Heart right ventricle (tissue), 16 donors: ENCODE data around the gene KCNQ1. TPM values are rescaled to one million over a fixed set of nuclear protein-coding genes. Genes with fewer than 3 reads are reported as not detected.

Experiments used
- ATAC-seq, 8 donors: fragments of 200-7000 bp; cut with Tn5 transposase; one replicate each; pipeline ENCODE4 v1.9.1; 2020; ENCODE audit warnings: mild to moderate bottlenecking in 8 of 8, moderate library complexity in 8 of 8, moderate number of reproducible peaks in 1 of 8
- DNase-seq, 2 donors: peaks; one replicate each; pipeline ENCODE4 v3.0.0-alpha.2; 2020
- H3K27ac ChIP-seq, 10 donors: fragments of 200-600 bp; sonication (generic) in 2 of 10; one replicate each; pipeline versions ENCODE4 v1.5.0 to v1.8.0; 2020 to 2022; ENCODE audit warnings: mild to moderate bottlenecking in 3 of 10
- H3K27me3 ChIP-seq, 7 donors: fragments of 200-600 bp; one replicate each; pipeline ENCODE4 v1.8.0; 2021 to 2022; ENCODE audit warnings: mild to moderate bottlenecking in 2 of 7
- H3K36me3 ChIP-seq, 9 donors: fragments of 200-600 bp; sonication (generic) in 1 of 9; one replicate each; pipeline versions ENCODE4 v1.5.0 to v1.8.0; 2020 to 2022; ENCODE audit warnings: mild to moderate bottlenecking in 2 of 9
- H3K4me1 ChIP-seq, 9 donors: fragments of 200-600 bp; sonication (generic) in 1 of 9; one replicate each; pipeline versions ENCODE4 v1.5.0 to v1.8.0; 2020 to 2022; ENCODE audit warnings: mild to moderate bottlenecking in 4 of 9
- H3K4me3 ChIP-seq, 10 donors: fragments of 200-600 bp; sonication (generic) in 2 of 10; one replicate each; pipeline versions ENCODE4 v1.5.0 to v1.8.0; 2020 to 2022; ENCODE audit warnings: mild to moderate bottlenecking in 7 of 10, moderate library complexity in 2 of 10
- H3K9me3 ChIP-seq, 11 donors: fragments of 200-600 bp in 10 of 11; sonication (generic) in 2 of 11; one replicate each; pipeline versions ENCODE4 v1.5.0 to v1.8.0; 2013 to 2022; ENCODE audit warnings: mild to moderate bottlenecking in 2 of 11, control low read depth in 1 of 11, moderate library complexity in 1 of 11
- WGBS, 2 donors: extraction: QIAGEN DNeasy Blood & Tissue Kit; methylation state at CpG; one replicate each; pipeline ENCODE4 v1.1.7; 2013; ENCODE audit warnings: inconsistent platforms in 1 of 2; 5-methylcytosine and 5-hydroxymethylcytosine counted together
- intact Hi-C, 10 donors: fragments of 100-400 bp; cut with DNase I; formaldehyde crosslinking; loops; one replicate each; pipeline versions ENCODE4 v1.11.1 to v1.14.2; 2022
- polyA plus RNA-seq, 2 donors: library from polyadenylated mRNA; stranded (reverse); fragments of 200-250 nt; gene quantifications; one replicate each; pipeline ENCODE4 v1.2.3, GENCODE V29; 2013
- total RNA-seq, 10 donors: library from RNA; stranded (reverse); fragmentation: NEBNext Ultra II Directional in 3 of 10; extraction: Animal tissue kit (Norgen Biotek cat#: 25700) in 3 of 10; gene quantifications; one replicate each; pipeline versions ENCODE4 v1.2.1 to v1.2.4, GENCODE V29; 2021 to 2023
- TF ChIP-seq, protein P1 (sequence below), 9 donors: fragments of 200-600 bp; sonication (generic) in 2 of 9; IDR thresholded peaks; one replicate each; pipeline versions ENCODE4 v1.5.0 to v1.8.0; 2021 to 2022; ENCODE audit warnings: antibody characterized with exemption in 9 of 9, mild to moderate bottlenecking in 5 of 9, moderate library complexity in 1 of 9
- donor health status: Arrhythmogenic right ventricular cardiomyopathy.
- donor health status: ischemic (EF 13 %, LVEDD 7.1; RV severe dilation, severe dysfunction).
- donor health status: healthy with polysubstance abuse.
- donor health status: DM: no; HTN: yes; CAD: no.
- donor health status: DM: no; HTN: no; CAD: no.
- donor health status: ischemic (EF 25% LVEDD 6.9; RV normal size, moderate dysfunction).
- donor health status: ischemic (EF 25% LVEDD 5.7; RV mildly dilated, moderate dysfunction).
- donor health status: healthy.
- donor health status: DM: yes; HTN: yes; CAD: no.
- donor health status: Ischemic cardiomyopathy.
- donor health status: ischemic (EF 35%, LVEDD 5.7; RV mildly dilated, moderate dysfunction).
- donor health status: nonischemic (EF 11% LVEDD 7.7; RV severe dilation, severe dysfunction).
- donor health status: DM: yes; HTN: yes; CAD: no.
- donor health status: PGD.
- donor health status: ischemic (EF 29% LVEDD 5.4; RV normal size, mild dysfunction).
- donor health status: nonischemic (EF 23%, LVEDD 6.1; RV moderate dilation, normal function).

The KCNQ1 gene
- total and polyA plus RNA-seq, 12 donors, result 19.9 to 48.2 (median 33.7) TPM

DNA sequence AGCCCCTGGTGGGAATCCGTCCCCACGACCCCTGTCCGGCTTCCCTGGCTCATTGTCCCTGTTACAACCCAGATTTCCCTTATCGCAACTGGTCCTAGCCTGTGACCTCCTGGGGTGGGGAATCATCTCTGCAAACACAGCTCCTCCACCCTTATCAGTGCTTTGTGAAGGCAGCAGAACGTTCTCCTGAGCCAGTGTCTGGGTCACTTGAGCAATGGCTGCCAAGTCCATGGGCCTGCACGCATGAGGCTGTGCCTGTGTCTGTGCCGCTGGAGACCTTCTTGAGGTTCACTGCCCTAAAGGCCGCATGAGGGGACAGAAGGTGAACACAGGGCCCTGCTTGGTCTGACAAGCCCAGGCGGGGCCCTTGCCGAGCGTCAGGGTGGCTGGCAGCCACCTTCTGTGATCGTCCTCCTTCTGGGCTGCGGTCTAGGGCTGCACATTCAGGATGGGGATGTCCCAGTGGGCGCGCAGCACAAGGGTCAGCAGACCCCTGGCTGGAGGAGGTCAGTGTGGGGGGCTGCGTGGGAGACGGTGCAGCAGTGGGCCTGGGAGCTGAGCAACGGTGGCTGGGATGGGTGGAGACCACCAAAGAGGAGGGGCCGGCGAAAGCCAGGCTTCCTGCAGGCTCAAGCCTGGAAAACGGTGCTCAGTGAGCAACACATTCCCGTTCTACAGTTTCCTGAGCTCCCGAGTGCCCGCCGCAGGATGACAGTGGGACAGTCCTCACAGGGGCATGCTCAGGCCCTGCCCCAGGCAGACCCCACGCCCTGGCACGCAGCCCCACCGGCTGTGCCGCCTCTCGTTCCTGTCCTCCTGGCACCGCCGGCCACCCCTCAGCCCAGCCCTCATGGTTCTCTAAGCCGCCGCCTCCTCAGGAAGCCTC is 366.6 kb downstream of the KCNQ1 start:
- peak in 1 of 2 donors; percentile 26 for DNase-seq
- Histone ChIP-seq H3K27ac (peak overlapping the region; percentile 39 to 90 (median 78)), H3K36me3 (no peaks in the 10 kb centered on the region), H3K9me3 (peaks cover 0 to 10% (median 0%) of the 10 kb centered on the region in 11 donors), H3K4me1 (peaks cover 6 to 50% (median 40%) of the 10 kb centered on the region in 9 donors), H3K27me3 (no peaks in the 10 kb centered on the region), H3K4me3 (peak overlapping the region in 7 of 10 donors; percentile 16 to 40 (median 34))
- WGBS, 2 donors, result 63 to 68% methylated on average over 34 of the region's 34 CpGs
- peak; percentile 11 to 56 (median 34) for ATAC-seq
- TF ChIP-seq, protein P1, sequence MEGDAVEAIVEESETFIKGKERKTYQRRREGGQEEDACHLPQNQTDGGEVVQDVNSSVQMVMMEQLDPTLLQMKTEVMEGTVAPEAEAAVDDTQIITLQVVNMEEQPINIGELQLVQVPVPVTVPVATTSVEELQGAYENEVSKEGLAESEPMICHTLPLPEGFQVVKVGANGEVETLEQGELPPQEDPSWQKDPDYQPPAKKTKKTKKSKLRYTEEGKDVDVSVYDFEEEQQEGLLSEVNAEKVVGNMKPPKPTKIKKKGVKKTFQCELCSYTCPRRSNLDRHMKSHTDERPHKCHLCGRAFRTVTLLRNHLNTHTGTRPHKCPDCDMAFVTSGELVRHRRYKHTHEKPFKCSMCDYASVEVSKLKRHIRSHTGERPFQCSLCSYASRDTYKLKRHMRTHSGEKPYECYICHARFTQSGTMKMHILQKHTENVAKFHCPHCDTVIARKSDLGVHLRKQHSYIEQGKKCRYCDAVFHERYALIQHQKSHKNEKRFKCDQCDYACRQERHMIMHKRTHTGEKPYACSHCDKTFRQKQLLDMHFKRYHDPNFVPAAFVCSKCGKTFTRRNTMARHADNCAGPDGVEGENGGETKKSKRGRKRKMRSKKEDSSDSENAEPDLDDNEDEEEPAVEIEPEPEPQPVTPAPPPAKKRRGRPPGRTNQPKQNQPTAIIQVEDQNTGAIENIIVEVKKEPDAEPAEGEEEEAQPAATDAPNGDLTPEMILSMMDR (IDR thresholded peaks at IDR 0.05), result no peak
- intact Hi-C loops, result no loop called here

GRCh38 chr11:2812371-2812991 is 367.7 kb downstream of the KCNQ1 start:
- H3K9me3 ChIP-seq, result peaks cover 0 to 14% (median 0%) of the 10 kb centered on the region in 11 donors
- TF ChIP-seq, protein P1 (IDR thresholded peaks at IDR 0.05), result no peak
- peaks cover 6 to 40% (median 31%) of the 10 kb centered on the region in 9 donors for H3K4me1 ChIP-seq
- H3K27ac ChIP-seq, result peak overlapping the region; percentile 39 to 90 (median 78)
- 35% methylated on average over 17 of the region's 17 CpGs for WGBS, 2 donors
- peak; percentile 54 to 72 for DNase-seq
- no peaks in the 10 kb centered on the region for H3K27me3 ChIP-seq
- peak; percentile 69 to 87 (median 81) for ATAC-seq
- H3K4me3 ChIP-seq, result peak overlapping the region in 8 of 10 donors; percentile 14 to 40 (median 33)
- H3K36me3 ChIP-seq, result no peaks in the 10 kb centered on the region
- intact Hi-C loops, result no loop called here

- H3K27me3 ChIP-seq, result no peaks in the 10 kb centered on the region
- ATAC-seq (no peak), DNase-seq (peak in 1 of 2 donors; percentile 5)
- TF ChIP-seq, protein P1 (IDR thresholded peaks at IDR 0.05), result no peak
- H3K9me3 ChIP-seq, result peaks cover 0 to 17% (median 0%) of the 10 kb centered on the region in 11 donors
- 60 to 64% methylated on average over 14 of the region's 14 CpGs for WGBS, 2 donors
- intact Hi-C loops, result no loop called here
- no peak overlapping the region for H3K4me3 ChIP-seq
- no peaks in the 10 kb centered on the region for H3K36me3 ChIP-seq
- H3K4me1 ChIP-seq, result peaks cover 6 to 32% (median 24%) of the 10 kb centered on the region in 9 donors
- H3K27ac ChIP-seq, result peak overlapping the region in 8 of 10 donors; percentile 46 to 90 (median 78)
Measured at GRCh38 chr11:2813141-2813908, 368.5 kb downstream of the KCNQ1 start.

- Histone ChIP-seq H3K4me3 (no peak overlapping the region), H3K27ac (no peak overlapping the region), H3K36me3 (no peaks in the 10 kb centered on the region), H3K9me3 (peaks cover 0 to 21% (median 2%) of the 10 kb centered on the region in 11 donors), H3K4me1 (peaks cover 6 to 28% (median 22%) of the 10 kb centered on the region in 9 donors), H3K27me3 (no peaks in the 10 kb centered on the region)
- 97 to 100% methylated on average over 1 of the region's 1 CpG for WGBS, 2 donors
- no peak for ATAC-seq
- intact Hi-C loops, result no loop called here
- TF ChIP-seq, protein P1 (IDR thresholded peaks at IDR 0.05), result no peak
- no peak for DNase-seq
Measured at GRCh38 chr11:2813968-2814367, 369.2 kb downstream of the KCNQ1 start.
